HCT116 (cell line): ENCODE data around the gene CRB3. TPM values are rescaled to one million over a fixed set of nuclear protein-coding genes. Genes with fewer than 3 reads are reported as not detected.

Experiments
- ATAC-seq: fragments of 200-7000 bp; cut with Tn5 transposase; 2 replicates; pipeline ENCODE4 v1.9.1; 2020; ENCODE audit warnings: mild to moderate bottlenecking, moderate library complexity
- BruUV-seq: library from RNA; stranded (reverse); fragments of 400-500 nt; replicated peaks from 2 replicates; lab custom pipeline; 2021; lab: Mats Ljungman, UMichigan
- CTCF ChIA-PET: fragments of 300-600 bp; sonication (Branson Sonifier 250); formaldehyde crosslinking; loops from one replicate; lab custom pipeline; 2021; ENCODE audit warnings: antibody characterized with exemption; lab: Charles Lee
- POLR2A ChIA-PET: fragments of 300-600, 350-600 bp; sonication (Branson Sonifier 250); formaldehyde crosslinking; loops from one replicate; lab custom pipeline; 2021; ENCODE audit warnings: antibody characterized with exemption; lab: Charles Lee
- RAD21 ChIA-PET, 2 experiments: fragments of 300-600 bp; sonication (Branson Sonifier 250); formaldehyde crosslinking; loops; one replicate each; lab custom pipeline; 2023; ENCODE audit warnings: low total read pairs in 2 of 2; ENCODE audit not compliant: uncharacterized antibody in 2 of 2, unreplicated experiment in 2 of 2, low non-redundant PET in 1 of 2; lab: Charles Lee
- DNase-seq: peaks from one replicate; pipeline ENCODE4 v3.0.0-alpha.2; 2010; ENCODE audit warnings: low read depth, low spot score
- H2AFZ ChIP-seq: fragments of 200-600 bp; shearing (Covaris generic), sonication (generic); 2 replicates; pipeline ENCODE4 v1.6.1; 2017; ENCODE audit warnings: low read depth, mixed run types, mixed read lengths, antibody characterized with exemption, low read length; ENCODE audit not compliant: poor library complexity, severe bottlenecking
- H3K27ac ChIP-seq: 2 replicates; pipeline ENCODE4 v1.5.1; 2012; ENCODE audit warnings: low read depth, low read length
- H3K27me3 ChIP-seq: fragments of 200-600 bp; sonication (generic); 2 replicates; pipeline ENCODE4 v1.6.1; 2016; ENCODE audit warnings: mixed run types, low read length, mixed read lengths; ENCODE audit not compliant: insufficient read depth
- H3K36me3 ChIP-seq, 2 experiments: fragments of 200-500 bp in 1 of 2; fragments of 200-600 bp in 1 of 2; sonication (Bioruptor generic) in 1 of 2; sonication (generic) in 1 of 2; 2 replicates each; pipeline versions ENCODE4 v1.5.1 to v1.6.1; 2014 to 2016; ENCODE audit warnings: low read length in 2 of 2, inconsistent platforms in 1 of 2, mixed read lengths in 1 of 2, mixed run types in 1 of 2; ENCODE audit not compliant: insufficient read depth in 2 of 2, control insufficient read depth in 1 of 2
- H3K4me1 ChIP-seq, 2 experiments: fragments of 200-600 bp in 1 of 2; sonication (generic) in 1 of 2; 2 replicates each; pipeline versions ENCODE4 v1.5.1 to v1.6.1; 2012 to 2017; ENCODE audit warnings: low read length in 2 of 2, inconsistent platforms in 1 of 2, mild to moderate bottlenecking in 1 of 2, mixed read lengths in 1 of 2, mixed run types in 1 of 2, moderate library complexity in 1 of 2; ENCODE audit not compliant: insufficient read depth in 2 of 2, control insufficient read depth in 1 of 2
- H3K4me2 ChIP-seq: fragments of 200-600 bp; sonication (generic); 2 replicates; pipeline ENCODE4 v1.6.1; 2017; ENCODE audit warnings: mixed run types, low read length, mixed read lengths
- H3K4me3 ChIP-seq, 2 experiments: fragments of 200-600 bp in 1 of 2; sonication (generic) in 1 of 2; replicated peaks in 1 of 2; 2 replicates each; pipeline ENCODE4 v1.5.1; 2011 to 2016; ENCODE audit warnings: low read length in 2 of 2, control low read depth in 1 of 2, low read depth in 1 of 2, mild to moderate bottlenecking in 1 of 2, mixed read lengths in 1 of 2, mixed run types in 1 of 2
- H3K79me2 ChIP-seq: fragments of 200-600 bp; sonication (generic); 2 replicates; pipeline ENCODE4 v1.6.1; 2017; ENCODE audit warnings: mild to moderate bottlenecking, mixed run types, low read length, moderate library complexity, mixed read lengths; ENCODE audit not compliant: insufficient read depth
- H3K9ac ChIP-seq: fragments of 200-600 bp; sonication (generic); 2 replicates; pipeline ENCODE4 v1.6.1; 2016; ENCODE audit warnings: low read length, mixed read lengths
- H3K9me2 ChIP-seq: fragments of 200-600 bp; sonication (generic), shearing (Covaris generic); 2 replicates; pipeline ENCODE4 v1.6.1; 2017; ENCODE audit warnings: mixed run types, mild to moderate bottlenecking, moderate library complexity; ENCODE audit not compliant: insufficient read depth
- H3K9me3 ChIP-seq, 2 experiments: fragments of 200-500 bp in 1 of 2; fragments of 200-600 bp in 1 of 2; sonication (Bioruptor generic) in 1 of 2; sonication (generic) in 1 of 2; 2 replicates each; pipeline ENCODE4 v1.6.1; 2014 to 2017; ENCODE audit warnings: low read length in 2 of 2, mixed read lengths in 2 of 2, inconsistent platforms in 1 of 2, low read depth in 1 of 2, mild to moderate bottlenecking in 1 of 2, mixed run types in 1 of 2, moderate library complexity in 1 of 2; ENCODE audit not compliant: control insufficient read depth in 1 of 2, insufficient read depth in 1 of 2
- H4K20me1 ChIP-seq: fragments of 200-600 bp; sonication (generic), shearing (Covaris generic); 2 replicates; pipeline ENCODE4 v1.6.1; 2017; ENCODE audit warnings: mixed run types, mild to moderate bottlenecking, moderate library complexity; ENCODE audit not compliant: insufficient read depth
- CBX3 ChIP-seq: IDR thresholded peaks from 2 replicates; pipeline ENCODE4 v1.6.1; 2012; ENCODE audit warnings: low read depth
- EGR1 ChIP-seq: IDR thresholded peaks from 2 replicates; pipeline ENCODE4 v1.6.1; 2012; ENCODE audit warnings: low read depth
- ELF1 ChIP-seq: IDR thresholded peaks from 2 replicates; pipeline ENCODE4 v1.6.1; 2012; ENCODE audit warnings: low read depth, borderline replicate concordance
- EZH2phosphoT487 ChIP-seq: fragments of 200-600 bp; IDR thresholded peaks from 2 replicates; pipeline ENCODE4 v1.6.1; 2018; ENCODE audit warnings: antibody characterized with exemption, borderline replicate concordance
- RAD21 ChIP-seq: IDR thresholded peaks from 2 replicates; pipeline ENCODE4 v1.6.1; 2012; ENCODE audit warnings: low read depth, mild to moderate bottlenecking
- SP1 ChIP-seq: IDR thresholded peaks from 2 replicates; pipeline ENCODE4 v1.6.1; 2012; ENCODE audit warnings: low read depth
- SRF ChIP-seq: IDR thresholded peaks from 2 replicates; pipeline ENCODE4 v1.6.1; 2012; ENCODE audit warnings: low read depth
- TCF7L2 ChIP-seq: IDR thresholded peaks from 2 replicates; pipeline ENCODE4 v1.7.0; 2011; ENCODE audit warnings: borderline replicate concordance, inconsistent platforms; ENCODE audit not compliant: insufficient read depth, insufficient read length; ENCODE audit errors: extremely low read depth
- YY1 ChIP-seq: IDR thresholded peaks from 2 replicates; pipeline ENCODE4 v1.6.1; 2011; ENCODE audit warnings: low read length, low read depth, moderate library complexity, mild to moderate bottlenecking; ENCODE audit not compliant: insufficient replicate concordance; ENCODE audit errors: extremely low read depth
- ZNF274 ChIP-seq: fragments of 200-500 bp; sonication (Bioruptor generic); IDR thresholded peaks from 2 replicates; pipeline ENCODE4 v1.6.1; 2014; ENCODE audit warnings: mild to moderate bottlenecking, low read depth, low read length, inconsistent platforms
- intact Hi-C: fragments of 100-400 bp; cut with micrococcal nuclease; formaldehyde crosslinking; loops from 2 replicates; pipeline ENCODE4 v1.10.0; 2022
- total RNA-seq: library from RNA; stranded (reverse); gene quantifications from one replicate; pipeline ENCODE4 v1.2.1, GENCODE V29; 2021; ENCODE audit not compliant: unreplicated experiment
- TF ChIP-seq, protein P1 (sequence below): IDR thresholded peaks from 2 replicates; pipeline ENCODE4 v1.6.1; 2012
- TF ChIP-seq, protein P2 (sequence below): IDR thresholded peaks from 2 replicates; pipeline ENCODE4 v1.6.1; 2012
- TF ChIP-seq, protein P3 (sequence below): IDR thresholded peaks from 2 replicates; pipeline ENCODE4 v1.6.1; 2012; ENCODE audit warnings: low read depth

Gene CRB3
- total RNA-seq, 1 experiment from 2014 or later: 40.5 TPM

DNA sequence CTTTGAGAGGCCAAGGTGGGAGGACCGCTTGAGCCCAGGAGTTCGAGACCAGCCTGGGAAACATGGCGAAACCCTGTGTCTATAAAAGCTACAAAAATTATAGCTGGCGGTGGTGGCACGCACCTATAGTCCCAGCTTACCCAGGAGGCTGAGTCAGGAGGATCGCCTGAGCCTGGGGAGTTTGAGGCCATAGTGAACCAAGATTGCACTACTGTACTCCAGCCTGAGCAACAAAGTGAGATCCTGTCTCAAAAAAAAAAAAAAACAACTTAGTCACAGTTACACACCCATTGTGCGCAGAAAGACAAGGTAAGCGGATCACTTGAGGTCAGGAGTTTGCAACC, 18.2 kb downstream of the CRB3 start:
- no peaks in the 10 kb centered on the region for H3K79me2 ChIP-seq

DNA sequence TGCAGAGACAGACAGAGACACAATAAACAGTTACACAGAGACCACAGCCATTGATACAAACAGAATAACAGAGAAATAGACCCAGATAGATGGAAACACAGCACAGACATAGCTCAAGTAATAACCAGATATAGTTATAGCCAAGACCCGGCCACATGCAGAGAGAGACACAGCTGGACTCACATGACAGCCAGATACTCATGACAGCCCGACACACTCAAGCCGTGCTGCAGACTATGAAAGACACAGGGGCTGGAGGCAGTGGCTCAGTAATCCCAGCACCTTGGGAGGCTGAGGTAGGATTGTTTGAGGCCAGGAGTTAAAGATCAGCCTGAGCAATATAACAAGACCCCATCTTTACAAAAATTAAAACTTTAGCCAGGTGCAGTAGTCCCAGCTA, 19.2 kb downstream of the CRB3 start:
- Histone ChIP-seq H3K79me2 (no peaks in the 10 kb centered on the region), H3K9me3 (no peaks in the 10 kb centered on the region), H3K4me3 (no peak overlapping the region), H3K36me3 (no peaks in the 10 kb centered on the region), H3K27me3 (no peaks in the 10 kb centered on the region), H3K4me1 (peaks cover 0 to 8% of the 10 kb centered on the region in 2 experiments; a peak in 1 of 4 replicates), H3K27ac (no peak overlapping the region), H2AFZ (no peak overlapping the region), H4K20me1 (no peaks in the 10 kb centered on the region), H3K9ac (no peak overlapping the region), H3K4me2 (no peak overlapping the region), H3K9me2 (no peaks in the 10 kb centered on the region)
- DNase-seq (no peak), ATAC-seq (no peak)
- CTCF ChIA-PET: no interaction called here
- no TSS peak for BruUV-seq
- RAD21 ChIA-PET: no interaction called here
- POLR2A ChIA-PET: no interaction called here
- intact Hi-C loops: no loop called here
- TF ChIP-seq ELF1 (no peak), EGR1 (no peak), TCF7L2 (no peak), YY1 (no peak), ZNF274 (no peak), SRF (no peak), RAD21 (no peak)
- TF ChIP-seq, protein P1, sequence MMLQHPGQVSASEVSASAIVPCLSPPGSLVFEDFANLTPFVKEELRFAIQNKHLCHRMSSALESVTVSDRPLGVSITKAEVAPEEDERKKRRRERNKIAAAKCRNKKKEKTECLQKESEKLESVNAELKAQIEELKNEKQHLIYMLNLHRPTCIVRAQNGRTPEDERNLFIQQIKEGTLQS: no peak
- TF ChIP-seq, protein P2, sequence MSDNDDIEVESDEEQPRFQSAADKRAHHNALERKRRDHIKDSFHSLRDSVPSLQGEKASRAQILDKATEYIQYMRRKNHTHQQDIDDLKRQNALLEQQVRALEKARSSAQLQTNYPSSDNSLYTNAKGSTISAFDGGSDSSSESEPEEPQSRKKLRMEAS: no peak

More for the DNA sequence above, 18.2 kb downstream of the CRB3 start:
- H3K4me3 ChIP-seq: no peak overlapping the region
- no peak overlapping the region for H3K9ac ChIP-seq
- no peak for DNase-seq
- no peaks in the 10 kb centered on the region for H3K9me2 ChIP-seq
- TF ChIP-seq EZH2phosphoT487 (no peak), CBX3 (no peak), SP1 (no peak), EGR1 (no peak)
- TF ChIP-seq, protein P3, sequence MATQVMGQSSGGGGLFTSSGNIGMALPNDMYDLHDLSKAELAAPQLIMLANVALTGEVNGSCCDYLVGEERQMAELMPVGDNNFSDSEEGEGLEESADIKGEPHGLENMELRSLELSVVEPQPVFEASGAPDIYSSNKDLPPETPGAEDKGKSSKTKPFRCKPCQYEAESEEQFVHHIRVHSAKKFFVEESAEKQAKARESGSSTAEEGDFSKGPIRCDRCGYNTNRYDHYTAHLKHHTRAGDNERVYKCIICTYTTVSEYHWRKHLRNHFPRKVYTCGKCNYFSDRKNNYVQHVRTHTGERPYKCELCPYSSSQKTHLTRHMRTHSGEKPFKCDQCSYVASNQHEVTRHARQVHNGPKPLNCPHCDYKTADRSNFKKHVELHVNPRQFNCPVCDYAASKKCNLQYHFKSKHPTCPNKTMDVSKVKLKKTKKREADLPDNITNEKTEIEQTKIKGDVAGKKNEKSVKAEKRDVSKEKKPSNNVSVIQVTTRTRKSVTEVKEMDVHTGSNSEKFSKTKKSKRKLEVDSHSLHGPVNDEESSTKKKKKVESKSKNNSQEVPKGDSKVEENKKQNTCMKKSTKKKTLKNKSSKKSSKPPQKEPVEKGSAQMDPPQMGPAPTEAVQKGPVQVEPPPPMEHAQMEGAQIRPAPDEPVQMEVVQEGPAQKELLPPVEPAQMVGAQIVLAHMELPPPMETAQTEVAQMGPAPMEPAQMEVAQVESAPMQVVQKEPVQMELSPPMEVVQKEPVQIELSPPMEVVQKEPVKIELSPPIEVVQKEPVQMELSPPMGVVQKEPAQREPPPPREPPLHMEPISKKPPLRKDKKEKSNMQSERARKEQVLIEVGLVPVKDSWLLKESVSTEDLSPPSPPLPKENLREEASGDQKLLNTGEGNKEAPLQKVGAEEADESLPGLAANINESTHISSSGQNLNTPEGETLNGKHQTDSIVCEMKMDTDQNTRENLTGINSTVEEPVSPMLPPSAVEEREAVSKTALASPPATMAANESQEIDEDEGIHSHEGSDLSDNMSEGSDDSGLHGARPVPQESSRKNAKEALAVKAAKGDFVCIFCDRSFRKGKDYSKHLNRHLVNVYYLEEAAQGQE: no peak
- TF ChIP-seq, all 23 proteins: peak for 0
- H3K9me3 ChIP-seq: no peaks in the 10 kb centered on the region
- H3K4me1 ChIP-seq: peaks cover 0 to 8% of the 10 kb centered on the region in 2 experiments; a peak in 1 of 4 replicates
- no peaks in the 10 kb centered on the region for H3K27me3 ChIP-seq
- CTCF ChIA-PET: no interaction called here
- no peaks in the 10 kb centered on the region for H3K36me3 ChIP-seq
- BruUV-seq: no TSS peak
- H4K20me1 ChIP-seq: no peaks in the 10 kb centered on the region
- POLR2A ChIA-PET: no interaction called here
- no peak overlapping the region for H3K4me2 ChIP-seq
- no peak overlapping the region for H3K27ac ChIP-seq
- H2AFZ ChIP-seq: no peak overlapping the region
- ATAC-seq: peak; percentile 15; the same call in 1 of the 2 replicates
- intact Hi-C loops: loop anchor here (1.0 kb wide), 1 partner anchor 151 kb away; no protein-coding TSS in a partner anchor
- RAD21 ChIA-PET: no interaction called here
